ENCODE measurements around the gene LIMK2.

LIMK2 gene

GRCh38 chr22:31287818-31288495 is 75.9 kb downstream of the LIMK2 start:
- no peak overlapping the region for H3K4me3 ChIP-seq (ENCODE audit: low read length in 2 of 2)
- peak overlapping the region in 1 of 2 donors; percentile 28 for H3K9ac ChIP-seq (ENCODE audit: low read depth in 1 of 2, low read length in 2 of 2)
- peak overlapping the region; percentile 97 to 99 for H3K27ac ChIP-seq (ENCODE audit: low read depth in 2 of 2, low read length in 2 of 2)
- H3K27me3 ChIP-seq (ENCODE audit: control insufficient read depth in 2 of 2, insufficient read depth in 2 of 2, low read length in 2 of 2), result no peaks in the 10 kb centered on the region
- H3K9me3 ChIP-seq (ENCODE audit: control insufficient read depth in 2 of 2, low read length in 2 of 2), result no peaks in the 10 kb centered on the region
- peaks cover 15 to 24% of the 10 kb centered on the region in 2 donors for H3K4me1 ChIP-seq (ENCODE audit: control insufficient read depth in 2 of 2, insufficient read depth in 2 of 2, low read length in 2 of 2)
- H3K36me3 ChIP-seq (ENCODE audit: control insufficient read depth in 2 of 2, insufficient read depth in 2 of 2, low read length in 2 of 2), result peaks cover 44 to 50% of the 10 kb centered on the region in 2 donors

- peak overlapping the region; percentile 83 to 95 for H3K9ac ChIP-seq (ENCODE audit: low read depth in 1 of 2, low read length in 2 of 2)
- H3K27ac ChIP-seq (ENCODE audit: low read depth in 2 of 2, low read length in 2 of 2), result peak overlapping the region; percentile 97 to 99
- peak overlapping the region; percentile 75 to 85 for H3K4me3 ChIP-seq (ENCODE audit: low read length in 2 of 2)
- H3K36me3 ChIP-seq (ENCODE audit: control insufficient read depth in 2 of 2, insufficient read depth in 2 of 2, low read length in 2 of 2), result peaks cover 37 to 43% of the 10 kb centered on the region in 2 donors
- H3K4me1 ChIP-seq (ENCODE audit: control insufficient read depth in 2 of 2, insufficient read depth in 2 of 2, low read length in 2 of 2), result peaks cover 15 to 25% of the 10 kb centered on the region in 2 donors
- H3K27me3 ChIP-seq (ENCODE audit: control insufficient read depth in 2 of 2, insufficient read depth in 2 of 2, low read length in 2 of 2), result no peaks in the 10 kb centered on the region
- H3K9me3 ChIP-seq (ENCODE audit: control insufficient read depth in 2 of 2, low read length in 2 of 2), result no peaks in the 10 kb centered on the region
Observed at GRCh38 chr22:31288496-31289240, 76.6 kb downstream of the LIMK2 start.

- Histone ChIP-seq H3K9ac (ENCODE audit: low read depth in 1 of 2, low read length in 2 of 2) (peak overlapping the region; percentile 83 to 95), H3K36me3 (ENCODE audit: control insufficient read depth in 2 of 2, insufficient read depth in 2 of 2, low read length in 2 of 2) (peaks cover 34 to 37% of the 10 kb centered on the region in 2 donors), H3K27ac (ENCODE audit: low read depth in 2 of 2, low read length in 2 of 2) (peak overlapping the region; percentile 97 to 99), H3K9me3 (ENCODE audit: control insufficient read depth in 2 of 2, low read length in 2 of 2) (no peaks in the 10 kb centered on the region), H3K27me3 (ENCODE audit: control insufficient read depth in 2 of 2, insufficient read depth in 2 of 2, low read length in 2 of 2) (no peaks in the 10 kb centered on the region), H3K4me3 (ENCODE audit: low read length in 2 of 2) (peak overlapping the region; percentile 75 to 85), H3K4me1 (ENCODE audit: control insufficient read depth in 2 of 2, insufficient read depth in 2 of 2, low read length in 2 of 2) (peaks cover 15 to 25% of the 10 kb centered on the region in 2 donors)
Observed at GRCh38 chr22:31289344-31289743, 77.2 kb downstream of the LIMK2 start.

GRCh38 chr22:31290494-31291471 is 78.7 kb downstream of the LIMK2 start:
- H3K9me3 ChIP-seq (ENCODE audit: control insufficient read depth in 2 of 2, low read length in 2 of 2), result no peaks in the 10 kb centered on the region
- peak overlapping the region; percentile 75 to 93 for H3K4me3 ChIP-seq (ENCODE audit: low read length in 2 of 2)
- H3K27me3 ChIP-seq (ENCODE audit: control insufficient read depth in 2 of 2, insufficient read depth in 2 of 2, low read length in 2 of 2), result no peaks in the 10 kb centered on the region
- H3K27ac ChIP-seq (ENCODE audit: low read depth in 2 of 2, low read length in 2 of 2), result peak overlapping the region; percentile 97 to 99
- H3K4me1 ChIP-seq (ENCODE audit: control insufficient read depth in 2 of 2, insufficient read depth in 2 of 2, low read length in 2 of 2), result peaks cover 15 to 26% of the 10 kb centered on the region in 2 donors
- H3K9ac ChIP-seq (ENCODE audit: low read depth in 1 of 2, low read length in 2 of 2), result peak overlapping the region; percentile 83 to 100
- peaks cover 24% of the 10 kb centered on the region in 2 donors for H3K36me3 ChIP-seq (ENCODE audit: control insufficient read depth in 2 of 2, insufficient read depth in 2 of 2, low read length in 2 of 2)

- peak overlapping the region; percentile 75 to 93 for H3K4me3 ChIP-seq (ENCODE audit: low read length in 2 of 2)
- H3K9me3 ChIP-seq (ENCODE audit: control insufficient read depth in 2 of 2, low read length in 2 of 2), result no peaks in the 10 kb centered on the region
- H3K9ac ChIP-seq (ENCODE audit: low read depth in 1 of 2, low read length in 2 of 2), result peak overlapping the region; percentile 83 to 100
- H3K27ac ChIP-seq (ENCODE audit: low read depth in 2 of 2, low read length in 2 of 2), result peak overlapping the region; percentile 97 to 99
- peaks cover 24 to 34% of the 10 kb centered on the region in 2 donors for H3K4me1 ChIP-seq (ENCODE audit: control insufficient read depth in 2 of 2, insufficient read depth in 2 of 2, low read length in 2 of 2)
- H3K27me3 ChIP-seq (ENCODE audit: control insufficient read depth in 2 of 2, insufficient read depth in 2 of 2, low read length in 2 of 2), result no peaks in the 10 kb centered on the region
- H3K36me3 ChIP-seq (ENCODE audit: control insufficient read depth in 2 of 2, insufficient read depth in 2 of 2, low read length in 2 of 2), result peaks cover 18% of the 10 kb centered on the region in 2 donors
Observed at GRCh38 chr22:31291481-31292235, 79.6 kb downstream of the LIMK2 start.

GRCh38 chr22:31292236-31292989 is 80.3 kb downstream of the LIMK2 start, which contains the start of gene PIK3IP1:
TSS of gene PIK3IP1 (minus strand) at chr22:31292488. CDS start at chr22:31292344, 144 bp downstream.
- peak within 1 kb of the TSS; percentile 97 to 99 for H3K27ac ChIP-seq (ENCODE audit: low read depth in 2 of 2, low read length in 2 of 2)
- H3K27me3 ChIP-seq (ENCODE audit: control insufficient read depth in 2 of 2, insufficient read depth in 2 of 2, low read length in 2 of 2), result no peaks in the 10 kb centered on the region
- H3K9me3 ChIP-seq (ENCODE audit: control insufficient read depth in 2 of 2, low read length in 2 of 2), result no peaks in the 10 kb centered on the region
- peaks cover 30 to 34% of the 10 kb centered on the region in 2 donors for H3K4me1 ChIP-seq (ENCODE audit: control insufficient read depth in 2 of 2, insufficient read depth in 2 of 2, low read length in 2 of 2)
- peak within 1 kb of the TSS; percentile 83 to 100 for H3K9ac ChIP-seq (ENCODE audit: low read depth in 1 of 2, low read length in 2 of 2)
- H3K36me3 ChIP-seq (ENCODE audit: control insufficient read depth in 2 of 2, insufficient read depth in 2 of 2, low read length in 2 of 2), result peaks cover 17% of the 10 kb centered on the region in 2 donors
- H3K4me3 ChIP-seq (ENCODE audit: low read length in 2 of 2), result peak within 1 kb of the TSS; percentile 75 to 93

GRCh38 chr22:31295360-31295759 is 83.3 kb downstream of the LIMK2 start:
- no peaks in the 10 kb centered on the region for H3K9me3 ChIP-seq (ENCODE audit: control insufficient read depth in 2 of 2, low read length in 2 of 2)
- peak overlapping the region; percentile 9 to 71 for H3K27ac ChIP-seq (ENCODE audit: low read depth in 2 of 2, low read length in 2 of 2)
- no peaks in the 10 kb centered on the region for H3K36me3 ChIP-seq (ENCODE audit: control insufficient read depth in 2 of 2, insufficient read depth in 2 of 2, low read length in 2 of 2)
- H3K4me1 ChIP-seq (ENCODE audit: control insufficient read depth in 2 of 2, insufficient read depth in 2 of 2, low read length in 2 of 2), result peaks cover 15 to 19% of the 10 kb centered on the region in 2 donors
- H3K27me3 ChIP-seq (ENCODE audit: control insufficient read depth in 2 of 2, insufficient read depth in 2 of 2, low read length in 2 of 2), result no peaks in the 10 kb centered on the region
- H3K9ac ChIP-seq (ENCODE audit: low read depth in 1 of 2, low read length in 2 of 2), result no peak overlapping the region
- no peak overlapping the region for H3K4me3 ChIP-seq (ENCODE audit: low read length in 2 of 2)

- peak overlapping the region in 1 of 2 donors; percentile 5 for H3K4me3 ChIP-seq (ENCODE audit: low read length in 2 of 2)
- no peaks in the 10 kb centered on the region for H3K27me3 ChIP-seq (ENCODE audit: control insufficient read depth in 2 of 2, insufficient read depth in 2 of 2, low read length in 2 of 2)
- H3K36me3 ChIP-seq (ENCODE audit: control insufficient read depth in 2 of 2, insufficient read depth in 2 of 2, low read length in 2 of 2), result no peaks in the 10 kb centered on the region
- no peaks in the 10 kb centered on the region for H3K9me3 ChIP-seq (ENCODE audit: control insufficient read depth in 2 of 2, low read length in 2 of 2)
- H3K4me1 ChIP-seq (ENCODE audit: control insufficient read depth in 2 of 2, insufficient read depth in 2 of 2, low read length in 2 of 2), result peaks cover 18% of the 10 kb centered on the region in 2 donors
- peak overlapping the region; percentile 20 to 27 for H3K9ac ChIP-seq (ENCODE audit: low read depth in 1 of 2, low read length in 2 of 2)
- peak overlapping the region; percentile 46 to 71 for H3K27ac ChIP-seq (ENCODE audit: low read depth in 2 of 2, low read length in 2 of 2)
Observed at GRCh38 chr22:31295831-31296657, 83.9 kb downstream of the LIMK2 start.

Data from mucosa of rectum (tissue), 2 donors.